ENCODE data around the gene NTN1. TPM values are rescaled to one million over a fixed set of nuclear protein-coding genes. Genes with fewer than 3 reads are reported as not detected.
A peak's percentile ranks its signal among the peaks of the same experiment; 100 is the strongest.

NTN1 gene
- total RNA-seq, 1 donor from 2014 or later = 22.8 TPM

DNA sequence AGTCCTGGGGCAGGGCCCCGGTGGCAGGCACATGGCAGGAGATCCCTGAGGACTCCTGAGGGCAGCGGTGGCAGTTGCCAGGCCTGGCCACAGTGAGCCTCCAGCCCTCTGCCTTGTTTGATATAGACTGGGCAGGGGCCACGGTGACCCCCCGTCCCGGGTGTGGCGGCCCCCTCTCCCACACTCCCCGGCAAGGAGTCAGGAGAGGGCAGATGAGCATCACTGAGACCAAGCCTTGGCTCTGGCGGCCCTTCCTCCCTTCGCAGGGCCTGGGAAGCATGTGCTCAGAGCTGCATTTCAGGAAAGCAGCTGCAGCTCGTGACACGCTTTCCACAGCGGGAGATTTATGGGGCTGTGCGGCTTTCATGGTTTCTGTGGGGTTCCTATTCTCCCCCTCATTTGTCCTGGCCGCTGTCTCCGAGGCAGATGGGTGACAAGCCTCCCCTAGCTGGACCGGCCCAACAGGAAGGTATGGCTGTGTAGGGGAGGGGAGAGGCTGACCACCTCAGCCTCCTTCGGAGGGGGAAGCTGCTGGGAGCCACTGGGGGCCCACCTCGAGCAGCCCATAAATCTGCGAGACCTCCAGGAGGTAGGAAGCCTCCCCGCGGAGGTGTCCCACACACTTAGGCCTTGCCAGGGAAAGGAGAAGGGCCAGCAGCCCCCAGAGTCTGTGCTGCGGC lies 211.4 kb downstream of the NTN1 start:
- DNase-seq (ENCODE audit: low spot score) (no peak), ATAC-seq (peak; percentile 45)
- intact Hi-C loops (cut with DNase I) = no loop called here

DNA sequence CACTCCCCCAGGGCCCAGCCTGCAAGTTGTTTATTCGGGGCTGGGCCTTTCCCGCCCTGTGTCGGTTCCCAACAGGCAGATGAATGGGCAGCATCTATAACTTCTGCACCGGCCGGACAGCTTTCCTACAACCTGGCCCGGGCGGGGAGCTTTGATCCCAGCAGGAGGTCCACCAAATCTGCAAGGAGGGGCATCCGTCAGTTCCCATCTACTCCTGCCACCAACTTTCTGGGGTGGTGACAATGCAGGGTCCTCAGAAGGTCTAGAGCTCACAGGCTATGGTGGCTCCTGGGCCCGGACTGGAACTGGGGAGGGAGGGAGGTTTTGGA lies 211.9 kb downstream of the NTN1 start:
- intact Hi-C loops (cut with DNase I) = no loop called here
- no peak for ATAC-seq
- DNase-seq (ENCODE audit: low spot score) = no peak

DNA sequence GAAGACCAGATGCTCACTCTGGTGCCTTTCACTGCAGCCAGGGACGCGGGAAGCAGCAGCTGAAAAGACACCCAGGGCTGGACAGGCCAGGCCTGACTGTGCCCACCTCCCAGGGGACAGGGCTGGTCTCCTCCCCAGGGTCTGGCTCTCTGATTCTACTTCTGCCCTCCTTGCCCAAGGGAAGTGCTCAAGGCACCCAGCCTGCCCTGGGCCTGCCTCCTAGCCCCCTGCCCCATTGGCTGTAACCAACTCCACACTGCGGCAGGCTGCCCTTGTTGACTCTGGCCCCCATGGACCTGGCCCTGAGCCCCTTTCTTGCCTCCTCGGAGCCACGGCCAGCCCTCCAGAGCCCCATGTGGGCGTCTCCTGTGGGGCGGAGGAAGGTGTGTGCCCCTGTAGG lies 212.5 kb downstream of the NTN1 start:
- intact Hi-C loops (cut with DNase I) = no loop called here

DNA sequence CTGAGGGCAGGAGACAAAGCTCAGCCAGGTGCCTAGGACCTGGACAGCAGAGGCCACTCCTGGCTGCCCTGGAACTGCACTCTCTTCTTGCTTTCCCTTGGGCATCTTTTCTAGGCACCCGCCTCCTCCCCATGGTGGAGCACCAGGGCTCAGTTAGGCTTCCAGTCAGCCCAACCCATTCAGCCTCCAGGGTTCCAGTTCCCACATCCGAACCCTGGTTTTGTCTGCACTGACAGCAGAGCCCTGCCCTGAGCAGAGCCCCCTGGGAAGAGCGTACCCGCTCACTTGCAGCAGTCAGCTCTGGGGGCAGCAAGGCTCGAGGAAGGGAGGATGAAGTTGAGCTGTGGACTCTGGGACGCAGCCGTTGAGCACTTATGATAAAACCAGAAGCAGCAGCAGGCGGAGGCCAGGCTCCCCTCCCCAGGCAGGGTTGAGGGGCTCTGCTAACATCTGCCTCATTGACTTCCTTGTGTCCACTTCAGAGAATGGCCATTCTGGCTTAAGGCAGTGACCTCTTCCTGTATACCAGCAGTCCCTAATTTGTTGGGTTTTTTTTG lies 213.2 kb downstream of the NTN1 start:
- ATAC-seq (no peak), DNase-seq (ENCODE audit: low spot score) (no peak)
- intact Hi-C loops (cut with DNase I) = no loop called here

More for the DNA sequence above, 212.5 kb downstream of the NTN1 start:
- DNase-seq (ENCODE audit: low spot score) (no peak), ATAC-seq (no peak)

DNA sequence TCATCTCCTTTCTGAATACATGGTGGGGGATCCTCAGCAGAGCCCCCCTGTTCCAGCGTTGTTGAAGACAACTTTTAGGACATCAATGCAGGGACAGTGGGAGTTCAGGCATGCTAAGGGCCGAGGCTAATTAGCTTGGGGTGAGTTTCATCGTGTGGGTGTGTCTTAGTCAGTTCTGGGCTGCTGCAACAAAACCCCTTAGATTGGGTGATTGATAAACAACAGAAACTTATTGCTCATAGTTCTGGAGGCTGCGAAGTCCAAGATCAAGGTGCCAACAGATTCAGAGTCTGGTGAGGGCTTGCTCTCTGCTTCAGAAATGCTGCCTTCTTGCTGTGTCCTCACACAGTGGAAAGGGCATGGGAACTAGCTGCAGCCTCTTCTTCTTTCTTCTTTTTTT lies 214.0 kb downstream of the NTN1 start:
- ATAC-seq (no peak), DNase-seq (ENCODE audit: low spot score) (no peak)
- intact Hi-C loops (cut with DNase I) = no loop called here

DNA sequence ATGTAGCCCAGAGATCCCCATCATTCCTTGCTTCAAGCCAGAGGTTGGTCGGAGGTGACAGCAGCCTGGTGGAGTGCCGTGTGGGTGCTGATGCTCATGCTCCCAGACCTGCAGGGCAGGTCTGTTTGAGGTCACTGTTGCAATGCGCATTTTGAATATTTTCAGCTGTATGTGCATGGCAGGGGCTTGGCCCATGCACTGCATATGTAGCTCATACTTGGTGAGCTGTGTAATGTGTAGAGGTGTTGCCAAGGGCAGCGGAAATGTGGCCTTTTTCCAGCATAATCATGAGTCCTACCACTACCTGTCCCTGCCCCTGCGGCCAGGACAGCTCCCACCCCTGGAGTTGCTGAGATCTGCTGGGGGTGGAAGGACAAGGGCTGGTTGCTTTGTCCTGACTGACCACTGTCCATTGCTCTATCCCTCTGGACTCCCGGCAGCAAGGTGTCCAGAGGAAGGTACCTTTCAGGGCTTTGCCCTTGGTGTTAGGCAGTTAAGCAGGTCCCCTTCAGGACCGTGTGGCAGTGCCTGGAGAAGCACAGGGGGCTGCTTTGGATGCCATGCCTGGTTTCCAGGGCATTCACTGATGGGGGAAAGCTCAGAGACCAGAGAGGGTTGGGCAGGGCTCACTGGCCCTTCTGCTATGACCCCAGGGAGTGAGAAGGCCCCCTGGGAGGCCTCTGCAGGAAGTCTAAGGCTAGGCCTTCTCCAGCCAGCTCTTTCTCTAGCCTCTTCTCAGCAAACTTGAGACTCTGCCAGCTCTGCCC lies 215.2 kb downstream of the NTN1 start:
- no peak for DNase-seq (ENCODE audit: low spot score)
- no peak for ATAC-seq
- intact Hi-C loops (cut with DNase I) = no loop called here

DNA sequence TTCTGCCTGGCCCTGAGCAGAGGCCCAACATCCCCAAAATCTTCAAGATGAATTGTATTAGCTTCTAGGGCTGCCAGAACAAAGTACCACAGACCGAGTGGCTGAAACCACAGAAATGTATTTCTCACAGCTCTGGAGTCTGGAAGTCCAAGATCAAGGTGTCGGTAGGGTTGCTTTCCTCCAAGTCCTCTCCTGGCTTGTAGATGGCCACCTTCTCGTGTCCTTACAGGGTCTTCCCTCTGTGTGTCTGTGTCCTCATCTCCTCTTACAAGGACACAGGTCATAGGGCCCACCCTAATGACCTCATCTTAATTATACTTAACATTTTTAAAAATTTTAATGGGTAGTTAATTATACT lies 215.7 kb downstream of the NTN1 start:
- ATAC-seq (no peak), DNase-seq (ENCODE audit: low spot score) (no peak)
- intact Hi-C loops (cut with DNase I) = no loop called here

DNA sequence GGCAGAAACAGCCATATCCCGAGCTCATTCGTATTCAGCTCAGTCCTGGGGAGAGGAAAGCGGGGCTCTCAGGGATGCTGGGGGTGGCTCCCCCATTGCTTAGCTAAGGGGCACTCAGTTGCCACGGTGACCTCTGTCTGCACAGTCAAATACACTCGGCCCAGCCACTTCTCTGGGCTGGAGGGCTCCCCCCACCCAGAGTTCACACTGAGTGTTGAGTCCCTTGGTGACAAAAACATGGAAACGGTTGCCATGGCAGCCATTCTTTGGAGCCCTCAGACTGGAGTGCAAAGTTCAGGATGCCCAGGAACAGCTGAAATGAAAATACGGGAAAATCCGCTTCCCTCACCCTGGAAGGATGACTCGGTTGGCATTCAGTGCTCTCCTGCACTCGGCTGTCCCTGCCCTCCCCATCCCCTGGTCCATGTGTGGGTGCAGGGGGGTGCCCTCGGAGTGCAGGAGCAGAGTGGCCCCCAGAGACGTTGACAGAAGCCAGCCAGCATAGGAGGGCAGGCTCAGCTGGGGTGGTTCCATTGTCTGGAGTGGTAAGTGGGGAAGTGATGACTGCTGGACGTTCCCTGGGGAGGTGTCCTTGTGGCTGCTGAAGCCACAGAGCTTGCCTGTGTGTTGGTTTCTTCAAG lies 216.5 kb downstream of the NTN1 start:
- DNase-seq (ENCODE audit: low spot score) (no peak), ATAC-seq (no peak)
- intact Hi-C loops (cut with DNase I) = no loop called here

DNA sequence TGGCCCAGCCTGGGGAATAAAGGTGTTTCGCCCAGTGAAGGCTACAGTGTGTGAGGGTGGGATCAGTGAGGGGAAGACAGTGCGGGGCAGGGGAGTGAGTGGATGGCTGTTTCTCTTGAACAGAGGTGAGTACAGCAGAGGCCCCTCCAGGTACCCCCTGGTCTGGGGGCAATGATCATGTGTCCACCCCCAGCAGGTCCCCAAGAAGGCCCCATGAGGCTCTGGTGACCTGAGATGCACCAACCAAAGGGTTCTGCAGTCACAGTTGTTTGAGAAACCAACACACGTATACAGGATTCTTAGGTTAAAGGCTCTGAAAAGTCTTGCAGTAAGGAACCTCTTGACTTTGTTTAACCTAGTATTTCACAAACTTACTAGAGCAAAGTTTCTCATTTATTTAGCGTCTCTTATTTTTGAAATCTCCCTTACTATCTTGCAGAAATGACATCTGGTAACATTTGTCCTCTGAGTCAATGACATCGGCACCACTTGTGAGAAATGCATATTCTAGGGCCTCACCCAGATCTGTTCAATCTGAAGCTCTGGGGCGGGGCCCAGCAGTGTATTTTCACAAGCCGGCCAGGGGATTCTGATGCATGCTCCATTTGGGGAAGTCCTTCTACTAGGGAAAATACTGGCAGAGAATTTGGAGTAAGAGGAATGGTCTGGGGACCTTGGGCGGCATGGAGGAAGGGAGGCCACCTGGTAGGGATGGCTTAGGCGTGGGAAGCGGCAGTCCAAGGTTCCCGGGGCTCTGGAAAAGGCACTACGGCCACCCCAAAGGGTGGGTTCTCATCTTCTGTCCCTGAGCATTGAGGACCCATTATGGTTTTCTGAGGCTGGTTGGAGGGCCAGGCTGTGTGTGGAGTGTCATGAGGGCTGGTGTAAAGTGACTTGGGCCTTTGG lies 217.3 kb downstream of the NTN1 start:
- intact Hi-C loops (cut with DNase I) = no loop called here
- DNase-seq (ENCODE audit: low spot score) (no peak), ATAC-seq (no peak)

DNA sequence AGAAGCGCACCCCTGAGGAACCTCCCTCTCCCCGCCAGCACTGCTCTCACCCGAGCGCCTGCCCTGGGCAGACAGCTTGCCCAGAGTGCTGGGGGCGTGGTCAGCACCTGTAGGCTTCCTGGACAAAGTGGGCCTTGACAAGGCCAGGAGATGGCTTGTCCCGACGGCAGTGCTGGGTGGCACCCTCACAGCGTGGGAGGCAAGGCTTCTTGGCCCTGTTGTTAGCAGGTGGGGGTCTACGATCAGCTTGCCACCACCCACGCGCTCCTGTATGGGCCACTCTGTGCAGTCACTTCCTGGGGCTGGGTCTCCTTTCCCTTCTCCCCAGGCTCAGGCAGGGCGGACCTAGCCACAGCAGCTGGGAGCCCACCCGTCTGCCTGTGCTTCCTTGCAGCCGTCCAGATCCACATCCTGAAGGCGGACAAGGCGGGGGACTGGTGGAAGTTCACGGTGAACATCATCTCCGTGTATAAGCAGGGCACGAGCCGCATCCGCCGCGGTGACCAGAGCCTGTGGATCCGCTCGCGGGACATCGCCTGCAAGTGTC lies 218.0 kb downstream of the NTN1 start:
- intact Hi-C loops (cut with DNase I) = no loop called here
- DNase-seq (ENCODE audit: low spot score) (no peak), ATAC-seq (no peak)

DNA sequence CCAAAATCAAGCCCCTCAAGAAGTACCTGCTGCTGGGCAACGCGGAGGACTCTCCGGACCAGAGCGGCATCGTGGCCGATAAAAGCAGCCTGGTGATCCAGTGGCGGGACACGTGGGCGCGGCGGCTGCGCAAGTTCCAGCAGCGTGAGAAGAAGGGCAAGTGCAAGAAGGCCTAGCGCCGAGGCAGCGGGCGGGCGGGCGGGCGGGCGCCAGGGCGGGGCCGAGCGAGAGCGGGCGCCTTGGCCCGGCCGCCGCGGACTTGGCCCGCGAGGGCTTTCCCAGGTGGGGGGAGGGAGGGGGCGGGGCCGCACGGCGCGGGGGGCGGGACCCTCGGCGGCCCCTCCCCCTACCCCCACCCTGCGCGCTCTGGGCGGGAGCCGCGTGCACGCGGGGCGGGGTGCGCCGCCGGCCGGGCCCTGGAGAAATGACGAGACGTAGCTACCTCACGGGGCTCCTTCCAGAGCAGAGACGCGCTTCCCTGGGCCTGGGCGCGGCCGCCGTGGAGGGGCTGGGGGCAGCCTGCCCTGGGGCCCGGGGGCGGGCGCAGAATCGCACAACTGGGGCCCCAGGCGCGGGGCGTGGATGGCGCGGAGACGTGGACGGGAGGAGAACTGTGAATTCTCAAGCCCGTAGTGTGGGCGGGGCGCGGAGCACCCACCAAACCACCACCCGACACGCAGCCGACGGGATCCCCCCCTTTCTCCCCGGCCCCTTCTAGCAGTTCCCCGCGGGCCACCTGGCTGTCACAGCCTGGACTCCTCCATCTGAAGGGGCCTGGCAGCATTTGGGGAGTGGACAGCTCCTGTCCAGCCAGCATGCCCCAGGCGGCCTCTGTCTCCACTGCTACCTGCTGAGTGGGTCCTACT lies 218.7 kb downstream of the NTN1 start:
- ATAC-seq (peak; percentile 75), DNase-seq (ENCODE audit: low spot score) (peak; percentile 89)
- intact Hi-C loops (cut with DNase I) = no loop called here

DNA sequence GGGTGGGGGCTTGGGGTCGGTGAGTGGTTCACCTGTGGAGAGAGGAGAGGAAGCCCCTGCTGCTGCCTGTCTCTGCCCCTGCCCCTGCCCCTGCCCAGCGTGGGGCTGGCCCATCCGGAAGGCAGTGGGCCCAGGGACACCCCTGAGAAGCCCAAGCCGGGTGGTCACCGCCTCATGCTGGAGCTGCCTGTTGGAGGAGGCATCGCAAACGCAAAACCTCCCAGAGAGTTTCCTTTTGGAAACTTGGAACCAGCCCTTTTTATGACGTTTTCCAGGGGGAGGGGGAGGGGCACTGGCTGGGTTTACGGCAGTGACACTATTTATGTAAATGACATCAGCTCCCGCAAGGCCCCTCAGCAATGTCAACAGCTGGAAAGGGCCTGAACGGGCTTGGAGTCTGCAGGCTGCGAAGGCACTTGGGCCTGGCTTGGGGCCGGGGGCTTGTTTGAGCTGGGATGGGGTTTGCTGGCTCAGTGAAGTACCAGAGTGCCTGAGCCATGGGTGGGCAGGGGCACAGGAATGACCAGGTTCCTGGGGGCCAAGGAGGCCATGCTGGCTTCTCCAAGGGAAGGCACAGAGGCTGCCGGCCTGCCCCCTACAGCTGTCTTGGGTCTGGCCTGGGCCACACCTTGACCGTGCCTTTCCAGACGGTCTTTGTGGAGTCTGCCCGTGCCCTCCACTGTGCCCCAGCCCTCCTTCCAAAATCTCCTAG lies 219.5 kb downstream of the NTN1 start:
- intact Hi-C loops (cut with DNase I) = no loop called here
- ATAC-seq (peak; percentile 77), DNase-seq (ENCODE audit: low spot score) (peak; percentile 88)

DNA sequence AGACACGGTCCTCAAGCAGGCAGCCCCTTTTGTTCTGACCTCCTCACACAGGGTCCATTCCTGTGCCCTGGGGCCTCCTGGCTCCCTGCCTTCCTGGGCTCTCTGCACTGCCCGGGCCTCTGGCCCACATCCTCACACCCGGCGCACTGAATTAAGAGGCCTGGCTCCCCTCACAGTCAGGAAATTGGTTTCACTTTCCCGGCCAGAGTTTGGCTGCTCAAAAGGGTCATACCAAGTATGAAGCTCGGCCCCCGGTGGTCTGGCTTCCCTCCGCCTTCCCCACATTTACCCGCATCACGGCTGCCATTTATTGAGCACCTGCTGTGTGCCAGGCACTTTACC lies 220.0 kb downstream of the NTN1 start:
- peak; percentile 74 for DNase-seq (ENCODE audit: low spot score)
- intact Hi-C loops (cut with DNase I) = no loop called here
- ATAC-seq = peak; percentile 53

DNA sequence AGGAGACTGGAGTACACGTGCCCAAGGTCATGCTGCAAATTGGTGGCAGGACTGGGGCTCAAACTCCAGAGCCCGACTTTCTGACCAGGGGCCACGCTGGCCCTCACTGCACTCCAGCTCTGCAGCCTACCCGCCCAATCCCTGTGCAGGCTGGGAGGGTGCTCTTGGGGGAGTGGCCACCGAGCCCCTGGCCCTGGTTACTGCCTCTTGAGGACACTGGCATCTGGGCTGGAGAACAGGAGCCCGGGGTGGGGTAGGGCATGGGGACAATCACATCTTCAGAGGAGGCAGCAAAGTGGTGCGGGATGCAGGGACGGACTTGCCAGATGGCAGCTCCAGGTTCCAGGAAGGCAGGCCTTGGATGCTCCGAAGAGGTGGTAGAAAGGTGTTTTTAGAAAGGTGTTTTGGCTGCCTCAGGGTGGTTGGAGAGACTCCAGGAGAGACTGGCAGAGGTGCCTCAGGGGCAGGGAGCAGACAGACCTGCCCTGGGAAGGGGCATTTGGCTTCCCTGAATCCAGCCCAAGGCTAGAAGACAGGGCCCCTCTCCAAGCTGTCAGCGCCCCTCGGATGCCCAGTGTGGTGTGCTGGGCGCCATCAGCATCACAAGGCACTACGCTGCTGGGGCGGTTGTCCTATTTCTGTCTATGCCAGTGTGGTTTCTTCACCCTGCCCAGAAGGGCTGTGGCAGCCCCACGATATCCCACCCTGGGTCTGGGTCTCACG lies 220.6 kb downstream of the NTN1 start:
- intact Hi-C loops (cut with DNase I) = no loop called here
- no peak for DNase-seq (ENCODE audit: low spot score)

DNA sequence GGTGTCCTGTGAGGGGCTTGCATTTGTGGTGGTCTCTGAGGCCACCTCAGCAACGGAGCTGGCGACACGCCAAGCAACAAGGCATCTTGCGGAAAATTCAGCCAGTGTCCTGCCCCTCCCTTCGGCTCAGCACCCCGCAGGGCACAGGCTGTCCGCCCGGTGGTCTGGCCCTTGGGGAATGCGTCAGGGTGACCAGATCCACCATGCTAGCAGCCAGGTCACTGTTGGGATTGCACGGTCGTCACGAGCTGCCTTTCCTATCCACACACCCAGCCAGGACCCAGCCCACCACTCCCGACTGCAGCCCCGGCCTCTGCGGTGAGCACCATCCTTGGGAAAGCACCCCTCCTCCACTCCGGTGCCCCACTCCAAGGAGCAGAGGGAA lies 221.2 kb downstream of the NTN1 start:
- intact Hi-C loops (cut with DNase I) = no loop called here
- no peak for ATAC-seq
- DNase-seq (ENCODE audit: low spot score) = peak; percentile 81

More for the DNA sequence above, 220.6 kb downstream of the NTN1 start:
- ATAC-seq = no peak

DNA sequence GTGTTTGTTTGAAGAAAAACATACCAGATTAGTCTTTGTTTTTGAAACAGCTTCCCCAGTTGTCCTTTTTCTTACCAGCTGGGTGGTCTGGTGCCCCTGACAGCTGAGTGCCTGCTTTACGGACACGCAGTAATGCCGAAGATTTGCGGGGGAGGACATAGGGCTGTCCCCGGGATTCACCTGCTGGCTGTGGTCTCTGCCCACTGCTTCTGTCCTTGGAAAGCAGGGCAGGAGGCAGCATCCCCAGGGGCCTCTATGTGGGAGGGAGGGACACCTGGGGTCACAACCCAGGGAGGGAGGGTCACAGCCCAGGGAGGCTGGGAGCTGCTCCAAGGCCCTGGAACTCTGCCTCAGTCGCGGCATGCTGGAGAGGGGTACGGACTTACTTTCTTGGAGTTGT lies 221.7 kb downstream of the NTN1 start:
- DNase-seq (ENCODE audit: low spot score) (no peak), ATAC-seq (no peak)
- intact Hi-C loops (cut with DNase I) = no loop called here
